ENCODE measurements around the gene SLC27A5. TPM values are rescaled to one million over a fixed set of nuclear protein-coding genes. Genes with fewer than 3 reads are reported as not detected.
"Not testable (repeated sequence)": the region's sequence is repeated elsewhere in the genome, so short reads cannot be mapped to it uniquely, and the experiment has no call there.

Gene SLC27A5
- total RNA-seq, 1 donor from 2014 or later: 14.8 TPM

GRCh38 chr19:58455306-58455705 is 56.5 kb downstream of the SLC27A5 start:
- DNase-seq (ENCODE audit: low read depth): no peak
- no peak for TF ChIP-seq CTCF (conservative IDR thresholded peaks at IDR 0.05; ENCODE audit: low read depth, low read length)
- H3K4me3 ChIP-seq (ENCODE audit: low read depth, low read length): no peak overlapping the region

GRCh38 chr19:58453743-58454142 is 58.0 kb downstream of the SLC27A5 start:
- no peak for DNase-seq (ENCODE audit: low read depth)
- TF ChIP-seq CTCF (conservative IDR thresholded peaks at IDR 0.05; ENCODE audit: low read depth, low read length): no peak
- no peak overlapping the region for H3K4me3 ChIP-seq (ENCODE audit: low read depth, low read length)

GRCh38 chr19:58451358-58452101 is 60.3 kb downstream of the SLC27A5 start, which contains the start of gene ZNF324B:
Gene ZNF324B (plus strand): TSS chr19:58451622. CDS start chr19:58453702, 2,080 bp downstream.
- DNase-seq (ENCODE audit: low read depth): no peak
- TF ChIP-seq CTCF (conservative IDR thresholded peaks at IDR 0.05; ENCODE audit: low read depth, low read length): no peak

GRCh38 chr19:58450856-58451357 is 60.9 kb downstream of the SLC27A5 start:
- TF ChIP-seq CTCF (conservative IDR thresholded peaks at IDR 0.05; ENCODE audit: low read depth, low read length): no peak
- peak overlapping the region; percentile 88 for H3K4me3 ChIP-seq (ENCODE audit: low read depth, low read length)
- DNase-seq (ENCODE audit: low read depth): no peak

More at GRCh38 chr19:58451358-58452101, 60.3 kb downstream of the SLC27A5 start, which contains the start of gene ZNF324B:
- H3K4me3 ChIP-seq (ENCODE audit: low read depth, low read length): peak within 1 kb of the TSS; percentile 88

GRCh38 chr19:58449980-58450379 is 61.8 kb downstream of the SLC27A5 start:
- not testable (repeated sequence) for DNase-seq (ENCODE audit: low read depth); H3K4me3 ChIP-seq (ENCODE audit: low read depth, low read length)

GRCh38 chr19:58448860-58449259 is 62.9 kb downstream of the SLC27A5 start:
- not testable (repeated sequence) for H3K4me3 ChIP-seq (ENCODE audit: low read depth, low read length); DNase-seq (ENCODE audit: low read depth)

Other genes with a start within 250 kb of the SLC27A5 start
- gene ZNF8, start 233.0 kb downstream of the SLC27A5 start, total RNA-seq: 4.2 and 4.5 TPM in 2 replicates
- gene ERVK3-1, start 206.6 kb downstream of the SLC27A5 start, total RNA-seq: 40.4 and 51.0 TPM in 2 replicates
- gene ZSCAN22, start 185.0 kb downstream of the SLC27A5 start, total RNA-seq: 1.3 and 1.9 TPM in 2 replicates
- gene A1BG, start 158.5 kb downstream of the SLC27A5 start, total RNA-seq: 2.7 and 20.1 TPM in 2 replicates
- 0.06 and 0.14 TPM in 2 replicates for gene ZNF497, start 149.2 kb downstream of the SLC27A5 start, total RNA-seq
- gene ZNF837, start 131.0 kb downstream of the SLC27A5 start, total RNA-seq: 2.4 and 11.5 TPM in 2 replicates
- 1,628 and 2,421 TPM in 2 replicates for gene RPS5, start 124.7 kb downstream of the SLC27A5 start, total RNA-seq
- gene RNF225, start 116.3 kb downstream of the SLC27A5 start, total RNA-seq: not detected in 2 replicates
- gene ZNF584, start 103.3 kb downstream of the SLC27A5 start, total RNA-seq: 5.3 and 10.5 TPM in 2 replicates
- gene ZNF132, start 71.8 kb downstream of the SLC27A5 start, total RNA-seq: 1.8 and 2.4 TPM in 2 replicates
- gene ZNF324B, start 60.4 kb downstream of the SLC27A5 start, total RNA-seq: 0.98 and 3.8 TPM in 2 replicates
- gene ZNF324, start 44.9 kb downstream of the SLC27A5 start, total RNA-seq: 7.2 and 13.8 TPM in 2 replicates
- 8.6 and 9.7 TPM in 2 replicates for gene ZNF446, start 35.6 kb downstream of the SLC27A5 start, total RNA-seq
- gene ZBTB45, start 7.8 kb upstream of the SLC27A5 start, total RNA-seq: 18.2 and 23.7 TPM in 2 replicates
- 454 and 661 TPM in 2 replicates for gene TRIM28, start 32.1 kb upstream of the SLC27A5 start, total RNA-seq
- gene CHMP2A, start 43.1 kb upstream of the SLC27A5 start, total RNA-seq: 70.1 and 137 TPM in 2 replicates
- gene UBE2M, start 46.6 kb upstream of the SLC27A5 start, total RNA-seq: 37.4 and 49.9 TPM in 2 replicates
- 8.0 and 12.7 TPM in 2 replicates for gene MZF1, start 61.3 kb upstream of the SLC27A5 start, total RNA-seq